ENCODE measurements around the gene DDX41.

- TF ChIP-seq POLR2AphosphoS5 (IDR thresholded peaks at IDR 0.05; ENCODE audit: low read length) (no peak), TAF1 (IDR thresholded peaks at IDR 0.05; ENCODE audit: borderline replicate concordance, low read depth, low read length) (no peak)
- TF ChIP-seq, protein P1, sequence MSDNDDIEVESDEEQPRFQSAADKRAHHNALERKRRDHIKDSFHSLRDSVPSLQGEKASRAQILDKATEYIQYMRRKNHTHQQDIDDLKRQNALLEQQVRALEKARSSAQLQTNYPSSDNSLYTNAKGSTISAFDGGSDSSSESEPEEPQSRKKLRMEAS (IDR thresholded peaks at IDR 0.05; ENCODE audit: low read depth, low read length): no peak
These were observed 40.4 kb upstream of the DDX41 start for GRCh38 chr5:177557041-177557647.

Measured in GM12878 (cell line).